Measurements from ENCODE around the gene FOXA3.

The FOXA3 gene

GRCh38 chr19:45863840-45864628, at the start of gene FOXA3:
Gene FOXA3, plus strand, starts transcription at chr19:45864326. Its CDS starts 131 bp downstream, at chr19:45864457.
- DNase-seq, result peak in 10 of 51 donors; percentile 10 to 40 (median 22)

- DNase-seq, result no peak
Measured at GRCh38 chr19:45814851-45815480, 49.2 kb upstream of the FOXA3 start, which contains the start of gene RSPH6A. Gene RSPH6A, minus strand, starts transcription at chr19:45815308. Its CDS starts 132 bp downstream, at chr19:45815176.

- peak in 6 of 51 donors; percentile 5 to 35 (median 16) for DNase-seq
Measured at GRCh38 chr19:45815481-45816216, 48.5 kb upstream of the FOXA3 start.

GRCh38 chr19:45816236-45817009, 47.7 kb upstream of the FOXA3 start:
- DNase-seq, result no peak

- DNase-seq, result peak; percentile 10 to 88 (median 72)
Measured at GRCh38 chr19:45817010-45817724, 47.0 kb upstream of the FOXA3 start.

- DNase-seq, result no peak
Measured at GRCh38 chr19:45817725-45818301, 46.3 kb upstream of the FOXA3 start.

GRCh38 chr19:45819769-45820168, 44.4 kb upstream of the FOXA3 start:
- DNase-seq, result no peak

- DNase-seq, result no peak
Measured at GRCh38 chr19:45820413-45821102, 43.6 kb upstream of the FOXA3 start.

GRCh38 chr19:45821103-45821521, 43.0 kb upstream of the FOXA3 start:
- no peak for DNase-seq

GRCh38 chr19:45821570-45821969, 42.6 kb upstream of the FOXA3 start:
- no peak for DNase-seq

GRCh38 chr19:45822716-45823115, 41.4 kb upstream of the FOXA3 start:
- DNase-seq, result no peak

GRCh38 chr19:45823182-45823581, 40.9 kb upstream of the FOXA3 start:
- DNase-seq, result no peak

- DNase-seq, result peak in 23 of 51 donors; percentile 7 to 66 (median 34)
Measured at GRCh38 chr19:45824041-45824471, 40.1 kb upstream of the FOXA3 start.

- no peak for DNase-seq
Measured at GRCh38 chr19:45824531-45825262, 39.4 kb upstream of the FOXA3 start.

GRCh38 chr19:45825263-45825605, 38.9 kb upstream of the FOXA3 start:
- DNase-seq, result no peak

GRCh38 chr19:45825917-45826893, 37.9 kb upstream of the FOXA3 start:
- no peak for DNase-seq

GRCh38 chr19:45826934-45827333, 37.2 kb upstream of the FOXA3 start:
- no peak for DNase-seq
